ENCODE measurements around the gene GRIN2A. TPM values are rescaled to one million over a fixed set of nuclear protein-coding genes. Genes with fewer than 3 reads are reported as not detected.

The GRIN2A gene
- total RNA-seq, 2 donors from 2014 or later: 0.26 to 21.4 TPM

GRCh38 chr16:10123141-10123540 is 59.1 kb downstream of the GRIN2A start:
- Histone ChIP-seq H3K4me1 (peaks cover 7% of the 10 kb centered on the region), H3K9me3 (no peaks in the 10 kb centered on the region), H3K36me3 (replicated peaks in 1 of 2; ENCODE audit: insufficient read depth in 1 of 2, low read depth in 2 of 2) (no peaks in the 10 kb centered on the region), H3K27me3 (no peaks in the 10 kb centered on the region), H3K27ac (no peak overlapping the region), H3K4me3 (no peak overlapping the region)
- TF ChIP-seq POLR2A (IDR thresholded peaks at IDR 0.05) (no peak), CTCF (IDR thresholded peaks at IDR 0.05) (no peak)
- DNase-seq (no peak), ATAC-seq (no peak)
- intact Hi-C loops (cut with DNase I): no loop called here
- 56 to 65% methylated on average over 5 of the region's 5 CpGs for WGBS, 2 donors

GRCh38 chr16:10122546-10122945 is 59.7 kb downstream of the GRIN2A start:
- ATAC-seq (no peak), DNase-seq (peak in 2 of 4 donors; percentile 16 to 40)
- no peaks in the 10 kb centered on the region for H3K27me3 ChIP-seq
- peaks cover 7% of the 10 kb centered on the region for H3K4me1 ChIP-seq
- intact Hi-C loops (cut with DNase I): no loop called here
- H3K36me3 ChIP-seq (replicated peaks in 1 of 2; ENCODE audit: insufficient read depth in 1 of 2, low read depth in 2 of 2): no peaks in the 10 kb centered on the region
- H3K9me3 ChIP-seq: no peaks in the 10 kb centered on the region
- no peak overlapping the region for H3K4me3 ChIP-seq
- no peak overlapping the region for H3K27ac ChIP-seq
- 2 to 6% methylated on average over 6 of the region's 6 CpGs for WGBS, 2 donors
- TF ChIP-seq POLR2A (IDR thresholded peaks at IDR 0.05) (no peak), CTCF (IDR thresholded peaks at IDR 0.05) (peak in 6 of 7 experiments; percentile 14 to 44 (median 37))

- intact Hi-C loops (cut with DNase I): no loop called here
- Histone ChIP-seq H3K4me3 (no peak overlapping the region), H3K27ac (peak overlapping the region in 1 of 4 donors; percentile 57), H3K36me3 (replicated peaks in 1 of 2; ENCODE audit: insufficient read depth in 1 of 2, low read depth in 2 of 2) (no peaks in the 10 kb centered on the region), H3K27me3 (no peaks in the 10 kb centered on the region), H3K4me1 (peaks cover 7% of the 10 kb centered on the region), H3K9me3 (no peaks in the 10 kb centered on the region)
- 33 to 44% methylated on average over 5 of the region's 5 CpGs for WGBS, 2 donors
- TF ChIP-seq CTCF (IDR thresholded peaks at IDR 0.05) (no peak), POLR2A (IDR thresholded peaks at IDR 0.05) (no peak)
- no peak for DNase-seq
- ATAC-seq: no peak
Measured at GRCh38 chr16:10121897-10122425, 60.3 kb downstream of the GRIN2A start.

GRCh38 chr16:10121491-10121890 is 60.7 kb downstream of the GRIN2A start:
- no peaks in the 10 kb centered on the region for H3K27me3 ChIP-seq
- peak overlapping the region in 1 of 4 donors; percentile 57 for H3K27ac ChIP-seq
- TF ChIP-seq POLR2A (IDR thresholded peaks at IDR 0.05) (no peak), CTCF (IDR thresholded peaks at IDR 0.05) (no peak)
- no peaks in the 10 kb centered on the region for H3K9me3 ChIP-seq
- H3K36me3 ChIP-seq (replicated peaks in 1 of 2; ENCODE audit: insufficient read depth in 1 of 2, low read depth in 2 of 2): no peaks in the 10 kb centered on the region
- WGBS, 2 donors: 7 to 17% methylated on average over 2 of the region's 2 CpGs
- ATAC-seq (peak; percentile 63), DNase-seq (peak in 1 of 4 donors; percentile 29)
- H3K4me3 ChIP-seq: no peak overlapping the region
- intact Hi-C loops (cut with DNase I): no loop called here
- peaks cover 7% of the 10 kb centered on the region for H3K4me1 ChIP-seq

GRCh38 chr16:10120953-10121352 is 61.3 kb downstream of the GRIN2A start:
- no peaks in the 10 kb centered on the region for H3K36me3 ChIP-seq (replicated peaks in 1 of 2; ENCODE audit: insufficient read depth in 1 of 2, low read depth in 2 of 2)
- intact Hi-C loops (cut with DNase I): no loop called here
- ATAC-seq (no peak), DNase-seq (no peak)
- peaks cover 7% of the 10 kb centered on the region for H3K4me1 ChIP-seq
- H3K27ac ChIP-seq: peak overlapping the region in 1 of 4 donors; percentile 52
- H3K27me3 ChIP-seq: no peaks in the 10 kb centered on the region
- WGBS, 2 donors: 50 to 54% methylated on average over 4 of the region's 4 CpGs
- TF ChIP-seq CTCF (IDR thresholded peaks at IDR 0.05): no peak
- no peak for TF ChIP-seq POLR2A (IDR thresholded peaks at IDR 0.05)
- H3K9me3 ChIP-seq: no peaks in the 10 kb centered on the region
- H3K4me3 ChIP-seq: no peak overlapping the region

Measured in body of pancreas (tissue), 4 donors.